B cell (primary cell): Measurements from ENCODE around the gene DNAH6. TPM values are rescaled to one million over a fixed set of nuclear protein-coding genes. Genes with fewer than 3 reads are reported as not detected.

Experiments used
- ATAC-seq: fragments of 200-7000 bp; cut with Tn5 transposase; one replicate; pipeline ENCODE4 v1.10.0; 2021; ENCODE audit warnings: low read depth, mild to moderate bottlenecking, moderate number of reproducible peaks, moderate library complexity
- CTCF ChIA-PET: fragments of 350-600 bp; sonication (Branson Sonifier 250); formaldehyde crosslinking; loops from one replicate; lab custom pipeline; 2021; ENCODE audit warnings: antibody characterized with exemption, inconsistent platforms; lab: Charles Lee
- POLR2A ChIA-PET: fragments of 350-600 bp; sonication (Branson Sonifier 250); formaldehyde crosslinking; loops from one replicate; lab custom pipeline; 2021; ENCODE audit warnings: antibody characterized with exemption; lab: Charles Lee
- DNase-seq: peaks from one replicate; pipeline ENCODE4 v3.0.0; 2013
- H2AFZ ChIP-seq: 2 replicates; pipeline ENCODE4 v1.6.1; 2012; ENCODE audit warnings: mild to moderate bottlenecking, low read depth, low read length; ENCODE audit not compliant: insufficient read depth, poor library complexity, severe bottlenecking
- H3K27ac ChIP-seq, 2 donors: 1 replicate in 1 of 2; 2 replicates in 1 of 2; pipeline ENCODE4 v1.5.1; 2012 to 2013; ENCODE audit warnings: low read length in 2 of 2, mild to moderate bottlenecking in 2 of 2, moderate library complexity in 1 of 2
- H3K27me3 ChIP-seq, 4 experiments: fragments of 200-600 bp in 1 of 4; sonication (generic) in 1 of 4; replicated peaks in 1 of 4; 1 replicate in 2 of 4; 2 replicates in 2 of 4; pipeline versions ENCODE4 v1.6.1 to v1.7.0; 2013 to 2016; ENCODE audit warnings: low read length in 3 of 4, mild to moderate bottlenecking in 2 of 4, mixed read lengths in 1 of 4, moderate library complexity in 1 of 4; ENCODE audit not compliant: insufficient read depth in 4 of 4, control insufficient read depth in 3 of 4; ENCODE audit errors: control extremely low read depth in 1 of 4
- H3K36me3 ChIP-seq, 2 experiments: replicated peaks in 1 of 2; 1 replicate in 1 of 2; 2 replicates in 1 of 2; pipeline versions ENCODE4 v1.6.1 to v1.7.1; 2013; ENCODE audit warnings: low read length in 1 of 2; ENCODE audit not compliant: insufficient read depth in 2 of 2, control insufficient read depth in 1 of 2; ENCODE audit errors: control extremely low read depth in 1 of 2, extremely low read depth in 1 of 2
- H3K4me1 ChIP-seq, 2 donors: fragments of 200-600 bp in 1 of 2; sonication (generic) in 1 of 2; 1 replicate in 1 of 2; 2 replicates in 1 of 2; pipeline versions ENCODE4 v1.5.1 to v1.6.1; 2013 to 2017; ENCODE audit warnings: low read length in 2 of 2; ENCODE audit not compliant: control insufficient read depth in 2 of 2, insufficient read depth in 2 of 2
- H3K4me2 ChIP-seq: replicated peaks from 2 replicates; pipeline ENCODE3; 2012; ENCODE audit warnings: mild to moderate bottlenecking, low read depth, low read length; ENCODE audit not compliant: poor library complexity, severe bottlenecking
- H3K4me3 ChIP-seq, 5 experiments: fragments of 200-600 bp in 1 of 5; sonication (generic) in 1 of 5; 1 replicate in 3 of 5; 2 replicates in 2 of 5; pipeline versions ENCODE4 v1.5.1 to v1.7.0; 2011 to 2016; ENCODE audit warnings: low read length in 4 of 5, mild to moderate bottlenecking in 4 of 5, low read depth in 2 of 5, control low read depth in 1 of 5, moderate library complexity in 1 of 5; ENCODE audit not compliant: insufficient read depth in 1 of 5; ENCODE audit errors: control extremely low read depth in 1 of 5, extremely low read depth in 1 of 5
- H3K79me2 ChIP-seq: fragments of 200-600 bp; sonication (generic); one replicate; pipeline ENCODE4 v1.6.0; 2016; ENCODE audit warnings: low read length; ENCODE audit not compliant: control insufficient read depth, insufficient read depth
- H3K9ac ChIP-seq: fragments of 200-600 bp; sonication (generic); 2 replicates; pipeline ENCODE4 v1.6.1; 2017; ENCODE audit warnings: mild to moderate bottlenecking, low read length, moderate library complexity
- H3K9me3 ChIP-seq, 3 donors: one replicate each; pipeline versions ENCODE4 v1.6.1 to v1.7.1; 2013; ENCODE audit warnings: low read length in 2 of 3; ENCODE audit not compliant: control insufficient read depth in 2 of 3, insufficient read depth in 1 of 3; ENCODE audit errors: control extremely low read depth in 1 of 3
- H4K20me1 ChIP-seq: 2 replicates; pipeline ENCODE4 v1.6.0; 2012; ENCODE audit warnings: mild to moderate bottlenecking, low read length; ENCODE audit not compliant: insufficient read depth, control insufficient read depth, poor library complexity, severe bottlenecking
- H3K27ac Mint-ChIP-seq: one replicate; pipeline ENCODE4 v1.8.0; 2021; ENCODE audit warnings: mixed read lengths
- H3K27me3 Mint-ChIP-seq: one replicate; pipeline ENCODE4 v1.8.0; 2021; ENCODE audit warnings: mixed read lengths
- H3K4me1 Mint-ChIP-seq: one replicate; pipeline ENCODE4 v1.8.0; 2021; ENCODE audit warnings: mixed read lengths
- H3K4me3 Mint-ChIP-seq: one replicate; pipeline ENCODE4 v1.8.0; 2021; ENCODE audit warnings: mixed read lengths
- H3K9me3 Mint-ChIP-seq: one replicate; pipeline ENCODE4 v1.8.0; 2022; ENCODE audit warnings: mixed read lengths; ENCODE audit not compliant: insufficient read depth
- EZH2 ChIP-seq: IDR thresholded peaks from 2 replicates; pipeline ENCODE4 v1.6.1; 2012; ENCODE audit warnings: borderline replicate concordance, low read depth, mild to moderate bottlenecking, moderate library complexity, low read length; ENCODE audit not compliant: insufficient read depth, poor library complexity, severe bottlenecking
- WGBS: methylation state at CpG from one replicate; pipeline ENCODE4 v1.1.5; 2013; ENCODE audit warnings: missing lambda C conversion rate; ENCODE audit not compliant: insufficient coverage; 5-methylcytosine and 5-hydroxymethylcytosine counted together
- intact Hi-C: fragments of 100-400 bp; cut with micrococcal nuclease; formaldehyde crosslinking; loops from one replicate; pipeline ENCODE4 v1.10.0; 2022
- polyA plus RNA-seq: library from polyadenylated mRNA; depleted of rRNA; stranded (reverse); fragments of >200 nt; gene quantifications from 2 replicates; pipeline ENCODE4 v1.2.3, GENCODE V29; 2012
- total RNA-seq, 2 donors: library from RNA; stranded (reverse); fragments of 120-200 nt in 1 of 2; gene quantifications; 1 replicate in 1 of 2; 2 replicates in 1 of 2; pipeline versions ENCODE4 v1.2.3 to v1.2.4, GENCODE V29; 2013 to 2022
- TF ChIP-seq, protein P1 (sequence below): fragments of 200-600 bp; IDR thresholded peaks from one replicate; pipeline ENCODE4 v1.8.0; 2022; ENCODE audit warnings: antibody characterized with exemption, mild to moderate bottlenecking

Gene DNAH6
- total and polyA plus RNA-seq, 2 donors (not counting 1 experiment from before 2014, with no cell fraction given) = 0.01 to 1.9 TPM

DNA sequence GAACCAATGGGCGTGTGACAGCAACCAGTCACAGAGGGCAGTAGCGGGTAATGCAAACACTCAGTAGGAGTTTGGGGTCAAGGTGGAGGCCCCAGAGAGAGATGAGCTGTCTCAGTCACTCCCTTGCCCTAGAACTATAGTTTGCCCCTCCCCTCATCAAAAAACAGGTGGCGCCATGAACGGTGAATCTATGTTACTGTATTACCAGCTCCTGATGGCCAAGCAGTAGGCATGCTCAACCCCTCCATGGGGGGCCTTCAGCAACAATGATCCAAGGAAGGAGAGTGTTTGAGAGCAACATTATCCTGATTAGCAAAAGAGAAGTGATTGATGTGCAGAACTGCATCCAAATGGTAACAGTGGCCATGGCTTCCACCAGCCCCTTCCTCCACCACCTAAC is 334.2 kb downstream of the DNAH6 start:
- no peaks in the 10 kb centered on the region for H3K27me3 Mint-ChIP-seq

DNA sequence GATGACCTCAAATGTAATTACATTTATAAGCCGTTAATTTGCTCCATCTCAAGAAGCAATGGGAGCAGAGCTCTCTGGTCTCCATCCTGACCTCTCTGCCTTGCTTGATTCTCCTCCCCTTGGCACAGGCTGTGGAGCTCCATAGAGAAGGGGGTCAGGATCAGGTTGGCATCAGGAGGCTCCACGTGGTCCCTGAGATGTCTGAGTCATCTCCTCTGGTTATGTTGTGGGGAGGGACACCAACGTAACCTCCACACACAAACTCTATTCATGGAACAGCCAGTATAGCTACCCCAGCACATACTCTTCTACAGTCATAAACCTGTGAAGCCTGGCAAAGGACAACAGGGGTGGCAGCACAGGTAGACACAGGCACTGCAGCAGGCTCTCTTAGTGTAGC is 335.6 kb downstream of the DNAH6 start:
- Histone ChIP-seq H3K4me1 (peaks cover 16 to 18% of the 10 kb centered on the region in 2 donors), H4K20me1 (no peaks in the 10 kb centered on the region), H3K27me3 (no peaks in the 10 kb centered on the region), H3K9me3 (peaks cover 0 to 18% (median 10%) of the 10 kb centered on the region in 3 donors), H3K4me3 (no peak overlapping the region), H3K4me2 (no peak overlapping the region), H3K79me2 (peaks cover 22% of the 10 kb centered on the region), H2AFZ (no peak overlapping the region), H3K27ac (no peak overlapping the region), H3K9ac (no peak overlapping the region), H3K36me3 (no peaks in the 10 kb centered on the region)
- DNase-seq (no peak), ATAC-seq (no peak)
- Mint-ChIP-seq H3K27me3 (no peaks in the 10 kb centered on the region), H3K9me3 (no peaks in the 10 kb centered on the region), H3K4me1 (peaks cover 21% of the 10 kb centered on the region), H3K4me3 (no peak overlapping the region), H3K27ac (no peak overlapping the region)
- ChIA-PET POLR2A (no interaction called here), CTCF (no interaction called here)
- WGBS = 60% methylated on average over 1 of the region's 3 CpGs
- no peak for TF ChIP-seq EZH2
- TF ChIP-seq, protein P1, sequence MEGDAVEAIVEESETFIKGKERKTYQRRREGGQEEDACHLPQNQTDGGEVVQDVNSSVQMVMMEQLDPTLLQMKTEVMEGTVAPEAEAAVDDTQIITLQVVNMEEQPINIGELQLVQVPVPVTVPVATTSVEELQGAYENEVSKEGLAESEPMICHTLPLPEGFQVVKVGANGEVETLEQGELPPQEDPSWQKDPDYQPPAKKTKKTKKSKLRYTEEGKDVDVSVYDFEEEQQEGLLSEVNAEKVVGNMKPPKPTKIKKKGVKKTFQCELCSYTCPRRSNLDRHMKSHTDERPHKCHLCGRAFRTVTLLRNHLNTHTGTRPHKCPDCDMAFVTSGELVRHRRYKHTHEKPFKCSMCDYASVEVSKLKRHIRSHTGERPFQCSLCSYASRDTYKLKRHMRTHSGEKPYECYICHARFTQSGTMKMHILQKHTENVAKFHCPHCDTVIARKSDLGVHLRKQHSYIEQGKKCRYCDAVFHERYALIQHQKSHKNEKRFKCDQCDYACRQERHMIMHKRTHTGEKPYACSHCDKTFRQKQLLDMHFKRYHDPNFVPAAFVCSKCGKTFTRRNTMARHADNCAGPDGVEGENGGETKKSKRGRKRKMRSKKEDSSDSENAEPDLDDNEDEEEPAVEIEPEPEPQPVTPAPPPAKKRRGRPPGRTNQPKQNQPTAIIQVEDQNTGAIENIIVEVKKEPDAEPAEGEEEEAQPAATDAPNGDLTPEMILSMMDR = no peak
- intact Hi-C loops = no loop called here

More for the DNA sequence above, 334.2 kb downstream of the DNAH6 start:
- Mint-ChIP-seq H3K27ac (no peak overlapping the region), H3K4me1 (peaks cover 28% of the 10 kb centered on the region), H3K4me3 (no peak overlapping the region), H3K9me3 (no peaks in the 10 kb centered on the region)
- ATAC-seq (no peak), DNase-seq (no peak)
- WGBS = 86% methylated on average over 2 of the region's 4 CpGs
- CTCF ChIA-PET = no interaction called here
- no peak overlapping the region for H3K4me3 ChIP-seq
- H4K20me1 ChIP-seq = no peaks in the 10 kb centered on the region
- TF ChIP-seq, protein P1 = no peak
- TF ChIP-seq EZH2 = no peak
- no peak overlapping the region for H3K4me2 ChIP-seq
- H3K79me2 ChIP-seq = peaks cover 21% of the 10 kb centered on the region
- H3K27me3 ChIP-seq = no peaks in the 10 kb centered on the region
- peaks cover 25% of the 10 kb centered on the region in 2 donors for H3K4me1 ChIP-seq
- H3K9me3 ChIP-seq = peaks cover 0 to 18% (median 10%) of the 10 kb centered on the region in 3 donors
- no peak overlapping the region for H2AFZ ChIP-seq
- no peaks in the 10 kb centered on the region for H3K36me3 ChIP-seq
- intact Hi-C loops = no loop called here
- POLR2A ChIA-PET = no interaction called here
- H3K9ac ChIP-seq = no peak overlapping the region
- no peak overlapping the region for H3K27ac ChIP-seq
